ENCODE data around the gene CST9. TPM values are rescaled to one million over a fixed set of nuclear protein-coding genes. Genes with fewer than 3 reads are reported as not detected.

Gene CST9
- total and polyA plus RNA-seq, 8 donors = not detected

DNA sequence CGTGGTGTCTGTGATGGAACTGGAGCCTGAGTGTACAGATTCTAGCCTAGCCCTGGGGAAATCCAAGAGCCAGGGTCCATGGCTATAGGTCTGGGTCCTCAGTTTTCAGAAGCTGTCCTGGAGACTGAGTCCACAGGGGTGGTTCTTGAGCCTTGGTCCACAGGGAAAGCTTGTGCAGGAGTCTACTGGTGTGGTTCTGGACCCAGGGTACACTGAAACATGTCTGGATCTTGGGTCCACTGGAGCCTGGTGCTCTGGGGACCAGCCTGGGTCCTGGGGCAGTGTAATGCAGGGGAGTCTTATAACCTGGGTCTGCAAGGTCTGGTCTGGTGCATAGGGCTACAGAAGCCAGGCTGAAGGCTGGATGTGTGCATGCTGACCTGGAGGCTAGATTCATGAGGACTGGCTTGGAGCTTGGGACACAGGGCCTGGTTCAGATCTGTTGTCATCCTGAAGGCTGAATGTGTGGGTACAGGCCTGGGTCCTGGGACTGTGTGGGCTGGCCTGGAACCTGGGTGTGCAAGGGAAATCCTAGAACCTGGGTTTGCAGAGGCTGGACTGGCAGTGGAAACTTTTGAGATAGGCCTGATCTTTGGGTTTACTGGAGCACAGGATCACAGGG, 42.9 kb downstream of the CST9 start:
- ATAC-seq (no peak), DNase-seq (no peak)
- Histone ChIP-seq H3K4me1 (no peaks in the 10 kb centered on the region), H3K4me3 (no peak overlapping the region), H3K27me3 (no peaks in the 10 kb centered on the region), H3K27ac (no peak overlapping the region), H3K9me3 (peaks cover 0 to 42% of the 10 kb centered on the region in 2 donors), H3K36me3 (no peaks in the 10 kb centered on the region)
- no peak for TF ChIP-seq CTCF (IDR thresholded peaks at IDR 0.05)
- intact Hi-C loops (cut with DNase I) = no loop called here

- H3K9me3 ChIP-seq = peaks cover 0 to 14% of the 10 kb centered on the region in 2 donors
- no peaks in the 10 kb centered on the region for H3K36me3 ChIP-seq
- DNase-seq (no peak), ATAC-seq (no peak)
- no peak for TF ChIP-seq CTCF (IDR thresholded peaks at IDR 0.05)
- intact Hi-C loops (cut with DNase I) = no loop called here
- no peaks in the 10 kb centered on the region for H3K27me3 ChIP-seq
- no peaks in the 10 kb centered on the region for H3K4me1 ChIP-seq
- H3K27ac ChIP-seq = no peak overlapping the region
- H3K4me3 ChIP-seq = no peak overlapping the region
Measured at GRCh38 chr20:23554401-23554800, 51.3 kb downstream of the CST9 start.

Other genes with a start within 250 kb of the CST9 start
- gene GZF1, start 243.7 kb downstream of the CST9 start, total RNA-seq = 10 to 100 TPM; 13.4 to 18.0 TPM
- 10 to 100 TPM; 11.8 to 15.1 (median 13.0) TPM for gene GZF1, start 243.7 kb downstream of the CST9 start, polyA plus RNA-seq (ENCODE audit: insufficient read length in 6 of 6)
- 10 to 100 TPM in 1 of 2 donors, 1 to 10 TPM in 1; 8.7 to 11.1 TPM for gene NAPB, start 184.4 kb downstream of the CST9 start, total RNA-seq
- 10 to 100 TPM; 20.0 to 27.1 (median 24.1) TPM for gene NAPB, start 184.4 kb downstream of the CST9 start, polyA plus RNA-seq (ENCODE audit: insufficient read length in 6 of 6)
- gene CSTL1, start 166.2 kb downstream of the CST9 start, total RNA-seq = not detected
- not detected for gene CSTL1, start 166.2 kb downstream of the CST9 start, polyA plus RNA-seq (ENCODE audit: insufficient read length in 6 of 6)
- not detected for gene CST11, start 153.0 kb downstream of the CST9 start, total RNA-seq
- gene CST11, start 153.0 kb downstream of the CST9 start, polyA plus RNA-seq (ENCODE audit: insufficient read length in 6 of 6) = not detected
- not detected for gene CST8, start 114.8 kb downstream of the CST9 start, total RNA-seq
- not detected for gene CST8, start 114.8 kb downstream of the CST9 start, polyA plus RNA-seq (ENCODE audit: insufficient read length in 6 of 6)
- not detected for gene CST9L, start 37.4 kb downstream of the CST9 start, total RNA-seq
- not detected for gene CST9L, start 37.4 kb downstream of the CST9 start, polyA plus RNA-seq (ENCODE audit: insufficient read length in 6 of 6)
- 100 to 1,000 TPM; 628 to 714 TPM for gene CST3, start 32.0 kb upstream of the CST9 start, total RNA-seq
- 100 to 1,000 TPM; 145 to 189 (median 156) TPM for gene CST3, start 32.0 kb upstream of the CST9 start, polyA plus RNA-seq (ENCODE audit: insufficient read length in 6 of 6)
- not detected for gene CST4, start 83.1 kb upstream of the CST9 start, total RNA-seq
- not detected for gene CST4, start 83.1 kb upstream of the CST9 start, polyA plus RNA-seq (ENCODE audit: insufficient read length in 6 of 6)
- gene CST1, start 145.0 kb upstream of the CST9 start, total RNA-seq = not detected
- not detected for gene CST1, start 145.0 kb upstream of the CST9 start, polyA plus RNA-seq (ENCODE audit: insufficient read length in 6 of 6)
- gene CST2, start 220.8 kb upstream of the CST9 start, total RNA-seq = 10 to 100 TPM in 1 of 2 donors, under 1 TPM in 1; 0.39 to 13.0 TPM
- under 1 TPM in 3 of 6 donors, not detected in 3; 0.23 to 0.82 (median 0.37) TPM for gene CST2, start 220.8 kb upstream of the CST9 start, polyA plus RNA-seq (ENCODE audit: insufficient read length in 6 of 6)

All from left lung (tissue), 10 donors.